ENCODE measurements around the gene TIMP2. TPM values are rescaled to one million over a fixed set of nuclear protein-coding genes. Genes with fewer than 3 reads are reported as not detected.
"Not testable (repeated sequence)": the region's sequence is repeated elsewhere in the genome, so short reads cannot be mapped to it uniquely, and the experiment has no call there.

The TIMP2 gene
- total RNA-seq, 2 experiments from 2014 or later, result 6.2 to 7.0 TPM

- H3K4me1 ChIP-seq (ENCODE audit: insufficient read depth, low read length), result peaks cover 7% of the 10 kb centered on the region
- Mint-ChIP-seq H3K36me3 (ENCODE audit: low read depth) (peaks cover 3% of the 10 kb centered on the region), H3K4me3 (no peak overlapping the region), H3K4me1 (ENCODE audit: low read depth) (peaks cover 4% of the 10 kb centered on the region), H3K27me3 (no peaks in the 10 kb centered on the region), H3K27ac (no peak overlapping the region), H3K9me3 (no peaks in the 10 kb centered on the region)
- H3K9me3 ChIP-seq (ENCODE audit: control insufficient read depth in 1 of 2, insufficient read depth in 1 of 2, low read length in 2 of 2), result peaks cover 0 to 2% of the 10 kb centered on the region in 2 experiments
- DNase-seq (no peak), ATAC-seq (ENCODE audit: poor library complexity) (no peak)
- H3K36me3 ChIP-seq (ENCODE audit: insufficient read depth, low read length), result peaks cover 6% of the 10 kb centered on the region
- H3K27me3 ChIP-seq (ENCODE audit: control insufficient read depth in 1 of 2, insufficient read depth in 2 of 2, low read length in 2 of 2), result no peaks in the 10 kb centered on the region
- intact Hi-C loops (cut with DNase I, micrococcal nuclease), result no loop called here
- H3K27ac ChIP-seq (ENCODE audit: low read depth in 1 of 2, low read length in 2 of 2), result no peak overlapping the region
- TF ChIP-seq CTCF (IDR thresholded peaks at IDR 0.05), result no peak
- ChIA-PET POLR2A (interaction anchor here (0.8 kb wide), 1 partner anchor 42 kb away, joined by 3 read pairs; no protein-coding TSS in a partner anchor), CTCF (no interaction called here)
- H3K4me3 ChIP-seq (ENCODE audit: low read length), result no peak overlapping the region
These were observed 41.1 kb upstream of the TIMP2 start for GRCh38 chr17:78966123-78966813.

- H3K27ac Mint-ChIP-seq, result no peak overlapping the region
- ATAC-seq (ENCODE audit: poor library complexity) (no peak), DNase-seq (no peak)
- H3K36me3 Mint-ChIP-seq (ENCODE audit: low read depth), result no peaks in the 10 kb centered on the region
- no peak for TF ChIP-seq CTCF (IDR thresholded peaks at IDR 0.05)
- H3K4me1 Mint-ChIP-seq (ENCODE audit: low read depth), result no peaks in the 10 kb centered on the region
- H3K9me3 Mint-ChIP-seq, result no peaks in the 10 kb centered on the region
- ChIA-PET POLR2A (interaction anchor here (1.0 kb wide), 1 partner anchor 81 kb away, joined by 3 read pairs; no protein-coding TSS in a partner anchor), CTCF (no interaction called here)
- H3K4me3 ChIP-seq (ENCODE audit: low read length), result no peak overlapping the region
- intact Hi-C loops (cut with DNase I, micrococcal nuclease), result no loop called here
- H3K27me3 Mint-ChIP-seq, result no peaks in the 10 kb centered on the region
- H3K36me3 ChIP-seq (ENCODE audit: insufficient read depth, low read length), result peaks cover 6% of the 10 kb centered on the region
- no peaks in the 10 kb centered on the region for H3K9me3 ChIP-seq (ENCODE audit: control insufficient read depth in 1 of 2, insufficient read depth in 1 of 2, low read length in 2 of 2)
- H3K4me3 Mint-ChIP-seq, result no peak overlapping the region
- H3K27ac ChIP-seq (ENCODE audit: low read depth in 1 of 2, low read length in 2 of 2), result no peak overlapping the region
- no peaks in the 10 kb centered on the region for H3K27me3 ChIP-seq (ENCODE audit: control insufficient read depth in 1 of 2, insufficient read depth in 2 of 2, low read length in 2 of 2)
- H3K4me1 ChIP-seq (ENCODE audit: insufficient read depth, low read length), result no peaks in the 10 kb centered on the region
These were observed 40.3 kb upstream of the TIMP2 start for GRCh38 chr17:78965491-78965924.

GRCh38 chr17:78963378-78963777 lies 38.2 kb upstream of the TIMP2 start:
- intact Hi-C loops (cut with DNase I, micrococcal nuclease), result no loop called here
- ATAC-seq (ENCODE audit: poor library complexity) (no peak), DNase-seq (no peak)
- no peaks in the 10 kb centered on the region for H3K9me3 Mint-ChIP-seq
- no peaks in the 10 kb centered on the region for H3K27me3 ChIP-seq (ENCODE audit: control insufficient read depth in 1 of 2, insufficient read depth in 2 of 2, low read length in 2 of 2)
- H3K36me3 Mint-ChIP-seq (ENCODE audit: low read depth), result no peaks in the 10 kb centered on the region
- no peak overlapping the region for H3K4me3 ChIP-seq (ENCODE audit: low read length)
- no peaks in the 10 kb centered on the region for H3K9me3 ChIP-seq (ENCODE audit: control insufficient read depth in 1 of 2, insufficient read depth in 1 of 2, low read length in 2 of 2)
- H3K27me3 Mint-ChIP-seq, result no peaks in the 10 kb centered on the region
- no peak overlapping the region for H3K27ac ChIP-seq (ENCODE audit: low read depth in 1 of 2, low read length in 2 of 2)
- no peaks in the 10 kb centered on the region for H3K4me1 Mint-ChIP-seq (ENCODE audit: low read depth)
- ChIA-PET POLR2A (no interaction called here), CTCF (no interaction called here)
- no peaks in the 10 kb centered on the region for H3K36me3 ChIP-seq (ENCODE audit: insufficient read depth, low read length)
- no peak overlapping the region for H3K27ac Mint-ChIP-seq
- no peak overlapping the region for H3K4me3 Mint-ChIP-seq
- H3K4me1 ChIP-seq (ENCODE audit: insufficient read depth, low read length), result no peaks in the 10 kb centered on the region
- no peak for TF ChIP-seq CTCF (IDR thresholded peaks at IDR 0.05)

GRCh38 chr17:78962984-78963348 lies 37.8 kb upstream of the TIMP2 start:
- H3K27me3 Mint-ChIP-seq; H3K27me3 ChIP-seq (ENCODE audit: control insufficient read depth in 1 of 2, insufficient read depth in 2 of 2, low read length in 2 of 2); H3K9me3 Mint-ChIP-seq; H3K27ac Mint-ChIP-seq; H3K4me3 ChIP-seq (ENCODE audit: low read length); H3K4me1 Mint-ChIP-seq (ENCODE audit: low read depth); ATAC-seq (ENCODE audit: poor library complexity); CTCF ChIA-PET; DNase-seq; H3K27ac ChIP-seq (ENCODE audit: low read depth in 1 of 2, low read length in 2 of 2); intact Hi-C loops (cut with DNase I, micrococcal nuclease); H3K9me3 ChIP-seq (ENCODE audit: control insufficient read depth in 1 of 2, insufficient read depth in 1 of 2, low read length in 2 of 2); POLR2A ChIA-PET; H3K4me1 ChIP-seq (ENCODE audit: insufficient read depth, low read length); H3K36me3 ChIP-seq (ENCODE audit: insufficient read depth, low read length); H3K36me3 Mint-ChIP-seq (ENCODE audit: low read depth); H3K4me3 Mint-ChIP-seq: not testable (repeated sequence)
